Mononuclear cell (primary cell): ENCODE measurements around the gene CERS4. TPM values are rescaled to one million over a fixed set of nuclear protein-coding genes. Genes with fewer than 3 reads are reported as not detected.
"Not testable (repeated sequence)": the region's sequence is repeated elsewhere in the genome, so short reads cannot be mapped to it uniquely, and the experiment has no call there.

ENCODE experiments used
- H3K27me3 ChIP-seq: 2 replicates; pipeline ENCODE4 v1.6.0; 2011; ENCODE audit warnings: low read length, control low read depth; ENCODE audit not compliant: insufficient read depth
- H3K4me1 ChIP-seq: 2 replicates; pipeline ENCODE4 v1.5.1; 2011; ENCODE audit warnings: mild to moderate bottlenecking, low read length, control low read depth; ENCODE audit not compliant: insufficient read depth
- H3K4me3 ChIP-seq: 2 replicates; pipeline ENCODE4 v1.5.1; 2011; ENCODE audit warnings: mild to moderate bottlenecking, low read length, moderate library complexity
- H3K9me3 ChIP-seq: 2 replicates; pipeline ENCODE4 v1.5.1; 2011; ENCODE audit warnings: low read depth, mild to moderate bottlenecking, control low read depth, low read length
- total RNA-seq: library from RNA; depleted of rRNA; stranded (reverse); fragments of >200 nt; gene quantifications from one replicate; pipeline ENCODE4 v1.2.3, GENCODE V29; 2012

Gene CERS4
- total RNA-seq, 1 donor: 13.1 TPM

DNA sequence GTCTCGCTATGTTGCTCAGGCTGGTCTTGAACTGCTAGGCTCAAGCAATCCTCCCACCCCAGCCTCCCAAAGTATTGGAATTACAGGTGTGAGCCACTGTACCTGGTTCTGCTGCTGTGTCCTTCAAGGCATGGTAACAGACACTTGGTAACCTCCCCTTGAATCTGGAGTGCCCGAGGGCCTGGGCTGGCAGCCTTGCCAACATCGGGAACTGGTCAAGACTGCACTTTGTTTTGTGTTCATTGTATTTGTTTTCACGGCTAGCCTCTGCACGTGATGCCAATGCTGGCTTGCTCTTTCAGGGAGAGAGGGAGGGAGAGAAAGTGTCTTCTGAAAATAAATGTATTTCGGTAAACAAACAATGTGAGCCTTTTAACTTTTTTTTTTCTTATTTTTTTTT is 12.0 kb downstream of the CERS4 start:
- H3K9me3 ChIP-seq: no peaks in the 10 kb centered on the region
- H3K4me1 ChIP-seq: no peaks in the 10 kb centered on the region
- H3K27me3 ChIP-seq: no peaks in the 10 kb centered on the region

DNA sequence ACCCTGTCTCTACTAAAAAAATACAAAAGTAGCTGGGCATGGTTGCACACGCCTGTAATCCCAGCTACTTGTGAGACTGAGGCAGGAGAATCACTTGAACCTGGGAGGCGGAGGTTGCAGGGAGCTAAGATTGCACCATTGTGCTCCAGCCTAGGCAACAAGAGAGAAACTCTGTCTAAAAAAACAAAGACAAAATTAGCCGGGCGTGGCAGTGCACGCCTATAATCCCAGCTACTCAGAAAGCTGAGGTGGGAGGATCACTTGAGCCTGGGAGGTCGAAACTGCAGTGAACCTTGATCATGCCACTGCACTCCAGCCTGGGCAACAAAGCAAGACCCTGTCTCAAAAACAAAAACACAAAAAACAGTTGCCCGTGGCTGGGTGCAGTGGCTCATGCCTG is 14.3 kb downstream of the CERS4 start:
- not testable (repeated sequence) for H3K4me1 ChIP-seq, H3K27me3 ChIP-seq, H3K9me3 ChIP-seq, H3K4me3 ChIP-seq

More for the DNA sequence above, 12.0 kb downstream of the CERS4 start:
- no peak overlapping the region for H3K4me3 ChIP-seq

DNA sequence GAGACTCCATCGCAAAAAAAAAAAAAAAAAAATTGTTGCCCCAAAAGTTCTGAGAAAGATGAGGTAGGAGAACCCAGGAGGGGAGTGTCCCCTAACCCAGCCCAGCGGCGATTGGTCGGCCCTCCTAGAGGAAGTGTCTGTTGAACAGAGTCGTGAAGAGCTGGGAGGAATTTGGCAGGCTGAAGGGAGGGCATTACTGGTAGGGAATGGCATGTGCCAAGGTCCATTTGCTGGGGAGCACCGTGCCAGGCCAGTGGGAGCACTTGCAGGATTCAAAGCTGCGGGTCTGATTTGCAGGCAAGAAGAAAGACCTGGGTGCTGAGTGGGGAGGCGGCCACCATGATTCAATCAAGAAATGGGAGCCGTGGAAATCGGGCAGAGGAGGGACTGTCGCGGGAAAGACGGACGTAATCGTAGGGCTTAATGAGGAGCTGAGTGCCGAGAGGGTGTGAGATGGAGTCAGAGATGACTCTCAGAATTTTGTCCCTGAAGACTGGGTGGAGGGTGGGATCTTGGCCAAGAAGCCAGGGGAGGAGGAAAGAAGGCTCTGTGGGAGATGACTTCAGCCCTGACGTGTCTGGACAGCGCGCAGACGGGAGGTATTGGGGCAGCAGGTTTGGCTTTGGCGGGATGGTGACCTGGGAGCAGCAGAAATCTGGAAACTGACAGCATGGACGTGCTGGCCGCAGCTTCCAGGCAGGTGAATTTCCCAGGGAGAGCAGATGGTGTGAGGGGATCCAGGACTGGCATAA is 15.4 kb downstream of the CERS4 start:
- Histone ChIP-seq H3K27me3 (no peaks in the 10 kb centered on the region), H3K9me3 (no peaks in the 10 kb centered on the region), H3K4me3 (no peak overlapping the region), H3K4me1 (no peaks in the 10 kb centered on the region)

DNA sequence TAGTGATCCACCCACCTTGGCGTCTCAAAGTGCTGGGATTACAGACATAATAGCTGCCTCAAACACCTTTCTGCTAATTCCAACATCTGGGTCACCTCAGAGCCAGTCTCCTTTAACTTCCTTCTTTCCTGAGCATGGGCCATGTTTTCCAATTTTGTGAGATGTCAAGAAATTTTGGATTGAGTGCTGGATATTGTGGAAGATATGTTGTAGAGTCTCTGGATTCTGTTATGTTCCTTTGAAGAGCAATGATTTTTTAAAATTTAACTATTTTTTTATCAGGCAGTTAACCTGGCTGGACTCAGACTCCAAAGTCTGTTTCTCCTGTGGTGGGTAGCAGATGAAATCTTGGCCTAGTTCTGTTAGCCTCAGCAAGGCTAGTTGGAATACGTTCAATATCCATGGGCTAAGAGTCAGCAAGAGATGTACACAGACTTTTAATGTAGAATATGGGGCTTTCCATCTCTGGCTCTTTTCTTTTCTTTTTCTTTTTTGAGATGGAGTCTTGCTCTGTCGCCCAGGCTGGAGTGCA is 22.0 kb downstream of the CERS4 start:
- Histone ChIP-seq H3K4me3 (no peak overlapping the region), H3K27me3 (no peaks in the 10 kb centered on the region), H3K9me3 (no peaks in the 10 kb centered on the region), H3K4me1 (no peaks in the 10 kb centered on the region)

DNA sequence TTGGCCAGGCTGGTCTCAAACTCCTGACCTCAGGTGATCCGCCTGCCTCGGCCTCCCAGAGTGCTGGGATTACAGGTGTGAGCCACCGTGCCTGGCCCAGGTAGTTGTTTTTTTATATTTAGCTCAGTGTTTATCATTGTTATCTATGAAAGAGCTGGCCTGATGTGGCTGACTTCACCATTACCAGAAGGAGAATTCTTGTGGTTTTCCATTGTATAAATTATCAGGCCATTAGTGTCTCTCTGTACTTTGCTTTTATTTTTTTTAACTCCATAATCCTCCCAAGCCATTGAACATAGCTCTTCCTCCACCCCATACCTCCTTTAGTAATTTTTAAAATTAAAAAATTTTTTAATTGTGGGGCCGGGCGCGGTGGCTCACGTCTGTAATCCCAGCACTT is 24.2 kb downstream of the CERS4 start:
- no peaks in the 10 kb centered on the region for H3K9me3 ChIP-seq
- H3K27me3 ChIP-seq: no peaks in the 10 kb centered on the region
- H3K4me3 ChIP-seq: no peak overlapping the region
- H3K4me1 ChIP-seq: no peaks in the 10 kb centered on the region

DNA sequence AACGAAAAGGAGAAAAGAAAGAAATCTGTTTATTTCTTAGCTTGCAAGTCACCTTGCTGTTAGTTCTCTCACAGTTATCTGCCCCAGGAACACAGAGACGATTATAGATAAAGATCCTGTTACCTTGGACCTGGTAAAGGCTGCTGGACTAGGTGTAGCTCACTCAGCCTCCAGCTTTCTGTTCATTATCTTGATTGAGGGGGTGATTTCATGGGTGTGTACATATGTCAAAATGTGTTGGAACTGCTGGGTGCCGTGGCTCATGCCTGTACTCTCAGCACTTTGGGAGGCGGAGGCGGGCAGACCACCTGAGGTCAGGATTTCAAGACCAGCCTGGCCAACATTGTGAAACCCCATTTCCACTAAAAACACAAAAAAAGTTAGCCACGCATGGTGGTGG is 27.9 kb downstream of the CERS4 start:
- Histone ChIP-seq H3K4me1 (peaks cover 23% of the 10 kb centered on the region), H3K27me3 (no peaks in the 10 kb centered on the region), H3K4me3 (no peak overlapping the region), H3K9me3 (no peaks in the 10 kb centered on the region)

DNA sequence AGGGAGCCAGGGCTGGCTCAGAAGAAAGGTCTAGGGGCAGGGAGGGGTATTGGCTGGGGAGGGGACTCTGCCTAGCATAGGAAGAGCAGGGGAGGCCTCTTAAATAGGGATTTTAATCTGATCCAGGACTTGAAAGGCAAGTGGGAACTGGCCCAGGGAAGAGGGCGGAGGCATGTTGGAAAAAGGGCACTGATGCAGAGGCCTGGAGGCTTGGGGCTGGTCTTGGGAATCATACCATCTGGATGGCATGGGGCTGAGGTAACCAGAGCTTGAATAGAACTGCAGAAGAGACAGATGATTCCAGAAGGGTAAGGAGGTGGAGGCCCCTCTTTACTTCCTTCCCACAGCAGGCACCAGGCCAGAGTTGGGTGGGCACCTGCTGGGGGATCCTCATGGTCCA is 29.1 kb downstream of the CERS4 start:
- Histone ChIP-seq H3K4me1 (peaks cover 32% of the 10 kb centered on the region), H3K27me3 (no peaks in the 10 kb centered on the region), H3K9me3 (no peaks in the 10 kb centered on the region), H3K4me3 (no peak overlapping the region)

DNA sequence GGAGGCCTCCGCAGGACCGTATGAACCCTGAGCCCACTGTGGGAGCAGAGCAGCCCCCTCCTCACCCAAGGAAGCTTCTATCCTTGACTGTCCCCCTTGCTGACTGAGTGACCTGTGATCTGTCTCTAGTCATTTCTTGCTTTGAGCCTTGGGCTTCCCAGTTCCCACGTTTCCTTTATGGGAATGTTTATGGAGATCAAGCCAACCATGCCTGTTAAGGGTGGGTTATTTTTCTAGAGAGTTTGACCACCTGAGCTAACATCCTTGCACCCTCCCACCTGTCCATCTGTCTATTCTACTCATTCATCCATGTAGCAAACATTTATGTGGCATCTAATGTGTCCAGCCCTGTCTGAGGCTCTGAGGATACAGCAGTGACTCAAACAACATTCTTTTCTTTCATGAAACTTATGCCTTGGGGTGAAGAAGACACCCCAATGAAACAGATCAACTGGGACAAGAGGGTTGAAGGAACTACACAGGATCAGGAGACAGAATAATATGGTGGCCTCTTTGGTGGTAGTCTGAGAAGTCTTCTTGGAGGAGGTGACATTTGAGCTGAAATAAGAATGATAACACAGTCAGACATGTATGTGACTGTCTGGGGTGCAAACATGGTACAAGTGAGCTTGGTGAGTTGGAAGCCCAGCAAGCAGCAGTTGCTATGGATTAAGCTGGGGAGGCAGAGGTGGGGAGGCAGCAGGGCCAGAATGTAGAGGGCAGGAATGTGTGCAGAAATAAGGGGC is 30.5 kb downstream of the CERS4 start:
- H3K9me3 ChIP-seq: no peaks in the 10 kb centered on the region
- no peak overlapping the region for H3K4me3 ChIP-seq
- H3K27me3 ChIP-seq: no peaks in the 10 kb centered on the region
- H3K4me1 ChIP-seq: peaks cover 37% of the 10 kb centered on the region

DNA sequence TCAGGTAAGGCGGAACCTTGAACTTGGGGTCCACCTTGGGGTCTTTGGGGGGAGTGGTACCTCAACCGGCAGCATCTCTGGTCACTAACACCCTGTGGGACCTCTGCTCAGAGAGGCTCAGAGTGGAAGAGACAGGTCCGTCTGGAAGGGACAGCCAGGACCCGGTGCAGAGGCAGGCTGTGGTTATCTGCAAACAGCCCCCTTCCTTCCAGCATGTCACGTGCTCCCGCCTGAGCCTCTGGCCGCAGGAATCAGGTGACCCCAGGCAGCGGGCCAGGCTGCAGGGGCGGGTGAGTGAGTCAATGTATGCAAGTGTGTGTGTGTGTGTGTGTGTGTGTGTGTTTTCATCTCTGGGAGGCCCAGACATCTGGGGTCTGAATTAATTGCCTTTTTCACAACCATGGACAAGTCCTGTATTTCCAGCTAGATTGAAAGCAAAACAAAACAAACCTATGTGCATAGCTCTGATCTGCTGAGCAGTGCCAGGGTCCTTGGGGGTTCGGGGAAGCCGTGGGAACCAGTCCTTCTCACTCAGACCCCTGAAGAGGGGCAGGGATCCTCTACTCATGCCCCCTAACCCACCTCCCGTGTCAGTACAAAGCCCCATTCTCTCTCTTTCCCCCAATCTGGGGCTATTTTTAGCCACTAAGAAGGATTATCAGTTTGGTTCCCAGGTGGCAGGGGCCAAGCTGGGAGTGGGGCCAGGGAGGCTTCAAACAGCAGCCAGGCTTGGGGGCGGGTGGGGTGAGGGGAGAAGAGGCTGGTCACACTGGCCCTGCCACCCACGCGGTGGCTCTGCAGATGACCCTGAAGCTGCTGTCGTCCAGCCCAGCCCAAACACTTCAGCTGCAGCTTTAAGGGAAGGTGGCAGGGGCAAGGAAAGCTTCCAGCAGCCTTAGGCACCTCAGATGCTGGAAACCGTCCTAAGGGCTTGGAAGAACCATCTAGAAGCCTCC is 31.4 kb downstream of the CERS4 start:
- H3K9me3 ChIP-seq: no peaks in the 10 kb centered on the region

DNA sequence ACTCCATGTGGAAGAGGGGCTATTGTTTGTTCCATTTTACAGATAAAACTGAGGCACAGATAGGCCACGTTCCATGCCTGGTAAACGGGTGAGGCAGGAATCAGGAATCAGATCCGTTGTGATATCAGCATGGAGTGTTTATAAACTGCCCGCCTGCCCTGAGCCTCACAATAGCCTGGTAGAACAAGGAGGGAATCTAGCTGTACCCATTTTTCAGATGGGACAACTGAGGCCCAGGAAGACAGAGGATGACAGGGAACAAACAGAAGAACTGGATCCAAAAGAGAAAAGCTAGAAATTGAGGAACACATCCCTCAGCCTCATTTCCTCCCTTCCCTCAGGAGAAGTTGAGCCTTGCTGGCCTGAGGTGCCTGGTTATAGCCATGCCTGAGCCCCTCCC is 32.5 kb downstream of the CERS4 start:
- Histone ChIP-seq H3K4me1 (peaks cover 37% of the 10 kb centered on the region), H3K4me3 (no peak overlapping the region), H3K27me3 (no peaks in the 10 kb centered on the region), H3K9me3 (no peaks in the 10 kb centered on the region)

More for the DNA sequence above, 31.4 kb downstream of the CERS4 start:
- no peaks in the 10 kb centered on the region for H3K27me3 ChIP-seq
- no peak overlapping the region for H3K4me3 ChIP-seq
- H3K4me1 ChIP-seq: peaks cover 37% of the 10 kb centered on the region

DNA sequence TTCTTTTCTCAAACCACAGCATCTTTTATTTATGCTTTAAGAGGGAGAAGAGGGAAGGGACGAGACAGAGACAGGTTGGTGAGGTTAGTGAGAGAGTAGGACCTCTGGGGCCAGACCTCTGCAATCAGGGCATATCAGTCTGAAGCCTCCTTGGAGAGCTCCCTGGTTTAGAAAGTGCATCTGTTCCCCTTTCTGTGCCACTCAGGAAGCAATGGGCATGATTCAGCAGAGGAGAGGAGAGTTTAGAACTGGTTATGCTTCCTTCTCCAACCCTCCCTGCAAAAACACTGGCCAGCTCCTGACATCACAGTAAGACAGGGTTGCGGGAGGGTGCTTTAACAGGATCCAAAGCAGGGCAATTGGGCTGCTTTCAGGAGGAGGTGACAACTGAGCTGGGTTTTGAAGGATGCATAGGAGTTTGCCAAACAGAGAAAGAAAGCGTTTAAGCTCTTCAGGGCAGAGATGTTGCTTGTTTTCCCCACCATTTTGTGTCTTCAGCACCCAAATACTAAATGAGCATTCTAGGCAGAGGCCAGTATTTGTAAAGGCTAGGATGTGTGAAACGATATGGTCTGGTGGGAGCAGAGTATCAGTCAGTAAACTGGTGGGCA is 33.1 kb downstream of the CERS4 start:
- Histone ChIP-seq H3K27me3 (no peaks in the 10 kb centered on the region), H3K4me1 (peaks cover 37% of the 10 kb centered on the region), H3K4me3 (no peak overlapping the region), H3K9me3 (no peaks in the 10 kb centered on the region)

DNA sequence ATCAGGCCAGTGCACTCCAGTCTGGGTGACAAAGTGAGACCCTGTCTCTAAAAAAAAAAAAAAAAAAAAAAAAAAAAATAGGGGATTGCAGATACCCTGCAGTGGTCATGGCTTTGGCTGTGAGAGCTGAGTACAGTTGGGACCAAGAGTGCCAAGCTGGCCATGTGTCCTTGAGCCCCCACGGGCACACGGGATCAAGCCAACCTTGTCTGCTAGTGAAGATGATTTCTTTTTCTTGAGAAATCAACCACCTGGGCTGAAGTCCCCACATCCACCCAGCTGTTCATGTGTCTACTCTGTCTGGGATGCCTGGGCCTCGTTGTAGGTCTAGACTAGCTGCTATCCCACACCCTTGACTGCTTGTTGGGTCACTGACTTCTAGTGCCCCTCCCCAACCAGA is 34.0 kb downstream of the CERS4 start:
- Histone ChIP-seq H3K27me3 (no peaks in the 10 kb centered on the region), H3K4me3 (no peak overlapping the region), H3K4me1 (peaks cover 37% of the 10 kb centered on the region), H3K9me3 (no peaks in the 10 kb centered on the region)

DNA sequence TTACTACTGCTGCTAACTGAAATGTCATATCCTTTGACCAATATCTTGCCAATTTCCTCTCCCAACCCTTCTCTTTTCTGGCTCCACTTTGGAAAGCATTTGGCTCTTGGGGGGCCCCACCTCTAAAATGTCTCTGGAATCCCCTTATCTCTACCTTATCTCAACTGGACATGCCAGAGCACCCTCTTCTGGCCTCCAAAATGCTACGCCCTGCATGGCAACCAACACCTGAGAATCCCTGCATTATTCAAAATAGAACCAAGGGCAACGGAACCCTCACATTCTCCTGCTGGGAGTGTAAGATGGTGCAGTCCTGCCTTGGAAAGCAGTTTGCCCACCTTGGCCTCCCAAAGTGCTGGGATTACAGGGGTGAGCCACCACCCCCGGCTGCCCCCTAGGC is 35.3 kb downstream of the CERS4 start:
- H3K27me3 ChIP-seq: no peaks in the 10 kb centered on the region
- H3K4me1 ChIP-seq: peaks cover 37% of the 10 kb centered on the region
- no peaks in the 10 kb centered on the region for H3K9me3 ChIP-seq
- H3K4me3 ChIP-seq: no peak overlapping the region
